Measurements from ENCODE around the gene KDM4B. TPM values are rescaled to one million over a fixed set of nuclear protein-coding genes. Genes with fewer than 3 reads are reported as not detected.

KDM4B gene
- total RNA-seq, 1 experiment from 2014 or later: 35.9 TPM

DNA sequence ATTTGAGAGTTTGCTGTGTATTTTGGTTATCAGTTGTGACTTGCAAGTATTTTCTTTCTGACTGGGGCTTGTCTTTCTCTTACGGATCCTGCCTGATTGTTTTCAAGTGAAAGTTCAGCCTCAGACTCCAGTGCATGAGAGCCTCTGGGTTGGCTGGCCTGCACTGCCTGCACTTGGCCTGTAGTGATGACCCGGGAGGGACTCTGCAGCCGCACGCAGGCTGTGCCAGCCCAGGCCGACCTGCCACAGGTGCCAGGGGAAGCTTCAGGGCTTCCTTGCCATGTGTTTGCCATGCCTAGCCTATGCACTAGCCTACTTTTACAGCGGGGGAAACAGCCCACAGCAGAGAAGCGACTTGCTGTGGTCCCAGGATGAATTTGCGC is 77.0 kb downstream of the KDM4B start:
- peaks cover 0 to 3% of the 10 kb centered on the region in 2 experiments; a peak in 3 of 4 replicates for H3K36me3 ChIP-seq (ENCODE audit: control insufficient read depth in 1 of 2, insufficient read depth in 2 of 2, low read length in 2 of 2)
- no TSS peak for BruUV-seq (replicated peaks)
- no peaks in the 10 kb centered on the region for H4K20me1 ChIP-seq (ENCODE audit: insufficient read depth)
- H2AFZ ChIP-seq (ENCODE audit: low read depth, low read length, poor library complexity, severe bottlenecking): no peak overlapping the region
- no peaks in the 10 kb centered on the region for H3K9me2 ChIP-seq (ENCODE audit: insufficient read depth)
- CTCF ChIA-PET: interaction anchor here (1.0 to 2.3 kb wide), 3 partner anchors 15 to 332 kb away, joined by 3 to 6 read pairs (median 3); no protein-coding TSS in a partner anchor
- no peaks in the 10 kb centered on the region for H3K27me3 ChIP-seq (ENCODE audit: insufficient read depth, low read length)
- TF ChIP-seq SP1 (IDR thresholded peaks at IDR 0.05; ENCODE audit: low read depth) (no peak), POLR2A (IDR thresholded peaks at IDR 0.05; ENCODE audit: borderline replicate concordance, extremely low read depth, insufficient read depth, insufficient read length) (no peak), FOSL1 (IDR thresholded peaks at IDR 0.05; ENCODE audit: low read depth) (no peak), ZNF274 (IDR thresholded peaks at IDR 0.05; ENCODE audit: low read depth, low read length) (no peak), POLR2AphosphoS5 (IDR thresholded peaks at IDR 0.05; ENCODE audit: low read depth, low read length) (no peak), SRF (IDR thresholded peaks at IDR 0.05; ENCODE audit: low read depth) (no peak), EZH2 (IDR thresholded peaks at IDR 0.05) (no peak), JUND (IDR thresholded peaks at IDR 0.05) (no peak), CEBPB (IDR thresholded peaks at IDR 0.05; ENCODE audit: low read depth) (no peak), EZH2phosphoT487 (IDR thresholded peaks at IDR 0.05; ENCODE audit: borderline replicate concordance) (no peak), RAD21 (IDR thresholded peaks at IDR 0.05; ENCODE audit: low read depth) (no peak)
- TF ChIP-seq, protein P1, sequence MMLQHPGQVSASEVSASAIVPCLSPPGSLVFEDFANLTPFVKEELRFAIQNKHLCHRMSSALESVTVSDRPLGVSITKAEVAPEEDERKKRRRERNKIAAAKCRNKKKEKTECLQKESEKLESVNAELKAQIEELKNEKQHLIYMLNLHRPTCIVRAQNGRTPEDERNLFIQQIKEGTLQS (IDR thresholded peaks at IDR 0.05): no peak
- TF ChIP-seq, protein P2, sequence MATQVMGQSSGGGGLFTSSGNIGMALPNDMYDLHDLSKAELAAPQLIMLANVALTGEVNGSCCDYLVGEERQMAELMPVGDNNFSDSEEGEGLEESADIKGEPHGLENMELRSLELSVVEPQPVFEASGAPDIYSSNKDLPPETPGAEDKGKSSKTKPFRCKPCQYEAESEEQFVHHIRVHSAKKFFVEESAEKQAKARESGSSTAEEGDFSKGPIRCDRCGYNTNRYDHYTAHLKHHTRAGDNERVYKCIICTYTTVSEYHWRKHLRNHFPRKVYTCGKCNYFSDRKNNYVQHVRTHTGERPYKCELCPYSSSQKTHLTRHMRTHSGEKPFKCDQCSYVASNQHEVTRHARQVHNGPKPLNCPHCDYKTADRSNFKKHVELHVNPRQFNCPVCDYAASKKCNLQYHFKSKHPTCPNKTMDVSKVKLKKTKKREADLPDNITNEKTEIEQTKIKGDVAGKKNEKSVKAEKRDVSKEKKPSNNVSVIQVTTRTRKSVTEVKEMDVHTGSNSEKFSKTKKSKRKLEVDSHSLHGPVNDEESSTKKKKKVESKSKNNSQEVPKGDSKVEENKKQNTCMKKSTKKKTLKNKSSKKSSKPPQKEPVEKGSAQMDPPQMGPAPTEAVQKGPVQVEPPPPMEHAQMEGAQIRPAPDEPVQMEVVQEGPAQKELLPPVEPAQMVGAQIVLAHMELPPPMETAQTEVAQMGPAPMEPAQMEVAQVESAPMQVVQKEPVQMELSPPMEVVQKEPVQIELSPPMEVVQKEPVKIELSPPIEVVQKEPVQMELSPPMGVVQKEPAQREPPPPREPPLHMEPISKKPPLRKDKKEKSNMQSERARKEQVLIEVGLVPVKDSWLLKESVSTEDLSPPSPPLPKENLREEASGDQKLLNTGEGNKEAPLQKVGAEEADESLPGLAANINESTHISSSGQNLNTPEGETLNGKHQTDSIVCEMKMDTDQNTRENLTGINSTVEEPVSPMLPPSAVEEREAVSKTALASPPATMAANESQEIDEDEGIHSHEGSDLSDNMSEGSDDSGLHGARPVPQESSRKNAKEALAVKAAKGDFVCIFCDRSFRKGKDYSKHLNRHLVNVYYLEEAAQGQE (IDR thresholded peaks at IDR 0.05; ENCODE audit: low read depth): no peak
- TF ChIP-seq, protein P3, sequence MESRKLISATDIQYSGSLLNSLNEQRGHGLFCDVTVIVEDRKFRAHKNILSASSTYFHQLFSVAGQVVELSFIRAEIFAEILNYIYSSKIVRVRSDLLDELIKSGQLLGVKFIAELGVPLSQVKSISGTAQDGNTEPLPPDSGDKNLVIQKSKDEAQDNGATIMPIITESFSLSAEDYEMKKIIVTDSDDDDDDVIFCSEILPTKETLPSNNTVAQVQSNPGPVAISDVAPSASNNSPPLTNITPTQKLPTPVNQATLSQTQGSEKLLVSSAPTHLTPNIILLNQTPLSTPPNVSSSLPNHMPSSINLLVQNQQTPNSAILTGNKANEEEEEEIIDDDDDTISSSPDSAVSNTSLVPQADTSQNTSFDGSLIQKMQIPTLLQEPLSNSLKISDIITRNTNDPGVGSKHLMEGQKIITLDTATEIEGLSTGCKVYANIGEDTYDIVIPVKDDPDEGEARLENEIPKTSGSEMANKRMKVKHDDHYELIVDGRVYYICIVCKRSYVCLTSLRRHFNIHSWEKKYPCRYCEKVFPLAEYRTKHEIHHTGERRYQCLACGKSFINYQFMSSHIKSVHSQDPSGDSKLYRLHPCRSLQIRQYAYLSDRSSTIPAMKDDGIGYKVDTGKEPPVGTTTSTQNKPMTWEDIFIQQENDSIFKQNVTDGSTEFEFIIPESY (IDR thresholded peaks at IDR 0.05; ENCODE audit: extremely low read depth, insufficient replicate concordance, low read length): no peak
- TF ChIP-seq, protein P4, sequence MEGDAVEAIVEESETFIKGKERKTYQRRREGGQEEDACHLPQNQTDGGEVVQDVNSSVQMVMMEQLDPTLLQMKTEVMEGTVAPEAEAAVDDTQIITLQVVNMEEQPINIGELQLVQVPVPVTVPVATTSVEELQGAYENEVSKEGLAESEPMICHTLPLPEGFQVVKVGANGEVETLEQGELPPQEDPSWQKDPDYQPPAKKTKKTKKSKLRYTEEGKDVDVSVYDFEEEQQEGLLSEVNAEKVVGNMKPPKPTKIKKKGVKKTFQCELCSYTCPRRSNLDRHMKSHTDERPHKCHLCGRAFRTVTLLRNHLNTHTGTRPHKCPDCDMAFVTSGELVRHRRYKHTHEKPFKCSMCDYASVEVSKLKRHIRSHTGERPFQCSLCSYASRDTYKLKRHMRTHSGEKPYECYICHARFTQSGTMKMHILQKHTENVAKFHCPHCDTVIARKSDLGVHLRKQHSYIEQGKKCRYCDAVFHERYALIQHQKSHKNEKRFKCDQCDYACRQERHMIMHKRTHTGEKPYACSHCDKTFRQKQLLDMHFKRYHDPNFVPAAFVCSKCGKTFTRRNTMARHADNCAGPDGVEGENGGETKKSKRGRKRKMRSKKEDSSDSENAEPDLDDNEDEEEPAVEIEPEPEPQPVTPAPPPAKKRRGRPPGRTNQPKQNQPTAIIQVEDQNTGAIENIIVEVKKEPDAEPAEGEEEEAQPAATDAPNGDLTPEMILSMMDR (IDR thresholded peaks at IDR 0.05 in 2 of 3, conservative IDR thresholded peaks at IDR 0.05 in 1 of 3; ENCODE audit: borderline replicate concordance in 1 of 3, insufficient read depth in 1 of 3, low read depth in 2 of 3, low read length in 2 of 3): no peak
- H3K9me3 ChIP-seq (ENCODE audit: control insufficient read depth in 1 of 2, insufficient read depth in 1 of 2, low read depth in 1 of 2, low read length in 2 of 2): no peaks in the 10 kb centered on the region
- POLR2A ChIA-PET: no interaction called here
- H3K79me2 ChIP-seq (ENCODE audit: insufficient read depth, low read length): no peaks in the 10 kb centered on the region
- H3K9ac ChIP-seq (ENCODE audit: low read length): no peak overlapping the region
- 0 out of 2 replicates have a peak overlapping the region, but pooled peaks have one; percentile 25 for H3K4me2 ChIP-seq (ENCODE audit: low read length)
- 0 out of 2 replicates have a peak overlapping the region, but pooled peaks have one; percentile 5 for H3K27ac ChIP-seq (ENCODE audit: low read depth, low read length)
- intact Hi-C loops (cut with micrococcal nuclease): loop anchor here (5.0 kb wide), 2 partner anchors 531 to 641 kb away; no protein-coding TSS in a partner anchor
- DNase-seq (ENCODE audit: low read depth, low spot score): no peak
- H3K4me3 ChIP-seq (replicated peaks in 1 of 2; ENCODE audit: low read depth in 1 of 2, low read length in 2 of 2): no peak overlapping the region
- no peak for ATAC-seq
- RAD21 ChIA-PET (ENCODE audit: low non-redundant PET in 1 of 2, low total read pairs in 2 of 2, uncharacterized antibody in 2 of 2, unreplicated experiment in 2 of 2): no interaction called here
- H3K4me1 ChIP-seq (ENCODE audit: control insufficient read depth in 1 of 2, insufficient read depth in 2 of 2, low read length in 2 of 2): peaks cover 19 to 35% of the 10 kb centered on the region in 2 experiments

Data from HCT116 (cell line).